HG03064 (cell line): Measurements from ENCODE around the gene NODAL.

Experiments used
- ATAC-seq: cut with Tn5 transposase; IDR thresholded peaks from one replicate; pipeline ENCODE4 v1.9.1; 2021; ENCODE audit warnings: low read depth; ENCODE audit not compliant: unreplicated experiment

NODAL gene

DNA sequence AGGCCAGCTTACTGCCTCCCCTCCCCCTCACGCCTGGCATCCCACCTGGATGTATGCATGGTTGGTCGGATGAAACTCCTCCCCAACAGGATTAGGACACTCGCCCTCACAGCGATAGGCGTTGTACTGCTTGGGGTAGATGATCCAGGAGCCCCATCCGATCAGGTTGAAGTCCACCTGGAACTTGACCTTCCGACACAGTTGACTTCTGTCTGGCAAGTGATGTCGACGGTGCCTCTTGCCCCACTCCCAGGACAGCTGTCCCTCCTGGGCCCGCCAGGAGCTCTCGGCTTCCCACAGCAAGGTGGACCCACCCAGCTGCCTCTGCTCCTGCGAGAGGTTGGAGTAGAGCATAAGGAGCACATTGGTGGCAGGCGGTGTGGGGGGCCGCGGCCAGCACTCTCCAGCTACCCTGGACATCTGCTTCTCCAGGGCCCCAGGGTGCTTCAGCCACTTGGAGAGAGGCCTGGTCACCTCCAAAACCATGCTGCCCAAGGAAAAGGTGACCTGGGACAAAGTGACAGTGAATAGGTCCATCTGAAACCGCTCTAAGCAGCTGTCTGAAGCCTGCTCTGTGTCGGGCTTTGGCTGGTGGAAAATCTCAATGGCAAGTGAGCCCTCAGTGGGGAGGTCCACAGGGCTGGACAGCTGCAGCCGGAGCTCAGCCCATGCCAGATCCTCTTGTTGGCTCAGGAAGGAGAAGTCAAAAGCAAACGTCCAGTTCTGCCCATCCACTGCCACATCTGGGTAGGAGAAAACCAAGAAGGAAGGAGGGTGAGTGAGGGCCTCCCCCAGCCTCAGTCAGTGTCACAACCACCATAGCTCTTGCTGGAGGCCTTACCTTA, 6.0 kb downstream of the NODAL start:
- ATAC-seq, result no peak

DNA sequence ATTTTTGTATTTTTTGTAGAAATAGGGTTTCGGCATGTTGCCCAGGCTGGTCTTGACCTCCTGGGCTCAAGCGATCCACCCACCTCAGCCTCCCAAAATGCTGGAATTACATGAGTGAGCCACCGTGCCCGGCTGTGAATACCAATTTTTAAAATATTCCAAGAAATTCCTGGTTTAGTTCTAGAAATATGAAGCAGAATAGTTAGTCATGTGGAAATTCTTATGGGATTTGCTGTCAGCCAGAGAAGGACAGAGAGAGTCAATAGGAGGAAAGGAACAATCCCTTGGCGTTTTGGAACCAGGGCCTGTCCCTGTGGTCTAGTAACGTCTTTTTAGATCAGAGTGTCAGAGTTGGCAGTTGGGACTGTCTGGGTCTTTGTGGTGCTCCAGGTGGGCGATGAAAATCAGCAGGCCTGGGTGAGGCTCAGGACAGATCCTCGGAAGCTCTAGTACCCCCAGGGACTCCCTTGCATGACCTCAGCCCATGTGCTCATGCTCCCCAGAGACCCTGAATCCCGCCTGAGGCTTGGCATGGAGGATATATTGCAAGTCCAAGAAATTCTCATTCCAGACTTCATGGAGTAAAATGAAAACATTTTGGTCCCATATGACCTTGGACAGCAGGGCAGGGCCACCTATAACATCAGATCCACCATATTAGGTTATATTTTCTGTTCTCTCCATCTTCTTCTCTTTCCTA, 7.8 kb downstream of the NODAL start:
- no peak for ATAC-seq

- ATAC-seq, result no peak
Observed at GRCh38 chr10:70432561-70433263, 8.8 kb downstream of the NODAL start.

GRCh38 chr10:70432101-70432500, 9.4 kb downstream of the NODAL start:
- no peak for ATAC-seq

DNA sequence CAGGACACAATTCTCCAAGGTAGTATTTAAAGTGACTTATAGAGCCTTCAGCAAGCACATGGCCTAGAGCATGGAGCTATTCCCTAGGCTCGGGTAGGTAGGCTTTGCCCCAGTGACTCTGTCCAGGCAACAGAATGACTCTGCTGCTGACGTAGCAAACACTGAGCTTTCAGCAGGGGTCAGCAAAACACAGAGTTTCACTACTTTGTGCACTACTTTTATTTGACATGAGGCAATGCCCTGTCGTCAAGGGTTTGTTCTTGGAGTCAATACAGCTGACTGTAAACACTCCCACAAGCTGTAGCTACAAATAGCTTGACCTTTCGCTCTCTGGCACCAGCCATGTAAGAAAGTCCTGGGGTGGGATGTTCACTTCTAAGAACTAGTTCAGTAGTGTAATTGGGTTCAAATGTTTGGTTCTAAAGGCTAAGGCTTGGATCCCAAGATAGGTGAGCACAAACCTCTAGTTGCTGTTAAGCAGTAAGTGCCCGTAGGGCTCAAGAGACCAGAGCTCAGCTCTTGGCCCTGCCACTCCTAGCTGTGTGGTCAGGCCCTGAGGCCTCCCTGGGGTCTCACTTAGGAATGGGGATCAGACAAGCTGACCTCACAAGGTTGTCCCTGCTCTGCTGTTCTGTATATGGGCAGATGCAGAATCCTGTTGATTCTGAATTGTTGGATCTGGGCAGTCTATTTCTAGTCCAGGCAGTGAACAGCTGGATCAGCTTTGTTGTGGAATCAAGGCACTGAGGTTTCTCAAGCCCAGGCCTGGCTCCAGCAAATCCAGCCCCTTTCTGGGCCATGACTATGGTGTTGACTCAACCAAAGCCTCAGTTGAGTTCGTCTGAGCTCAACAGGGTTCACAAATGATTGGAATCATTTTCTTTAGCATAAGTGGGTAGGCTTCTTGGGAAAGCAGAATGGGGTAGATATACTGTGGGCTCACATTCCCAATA, 10.7 kb downstream of the NODAL start:
- no peak for ATAC-seq

DNA sequence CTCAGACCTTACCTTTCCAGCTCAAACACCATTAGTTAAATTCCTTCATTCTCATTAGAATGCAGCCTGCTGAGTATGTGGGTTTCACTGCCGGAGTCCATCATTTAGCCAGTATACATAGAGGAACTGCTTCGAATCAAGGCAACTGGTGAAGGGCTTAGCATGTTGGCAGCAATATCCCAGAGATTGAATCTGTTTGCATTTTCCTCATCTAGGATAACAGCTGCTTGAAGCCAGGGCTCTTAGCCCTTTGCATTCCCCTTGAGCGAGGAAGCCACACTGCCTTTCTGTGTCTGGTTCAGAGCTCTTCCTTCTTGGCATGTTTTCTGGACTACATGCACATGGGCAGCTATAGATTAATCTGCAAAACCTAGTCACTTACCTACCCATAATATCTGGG, 14.7 kb downstream of the NODAL start:
- no peak for ATAC-seq

GRCh38 chr10:70425096-70425495, 16.4 kb downstream of the NODAL start:
- no peak for ATAC-seq

- no peak for ATAC-seq
Observed at GRCh38 chr10:70424320-70424719, 17.2 kb downstream of the NODAL start.

DNA sequence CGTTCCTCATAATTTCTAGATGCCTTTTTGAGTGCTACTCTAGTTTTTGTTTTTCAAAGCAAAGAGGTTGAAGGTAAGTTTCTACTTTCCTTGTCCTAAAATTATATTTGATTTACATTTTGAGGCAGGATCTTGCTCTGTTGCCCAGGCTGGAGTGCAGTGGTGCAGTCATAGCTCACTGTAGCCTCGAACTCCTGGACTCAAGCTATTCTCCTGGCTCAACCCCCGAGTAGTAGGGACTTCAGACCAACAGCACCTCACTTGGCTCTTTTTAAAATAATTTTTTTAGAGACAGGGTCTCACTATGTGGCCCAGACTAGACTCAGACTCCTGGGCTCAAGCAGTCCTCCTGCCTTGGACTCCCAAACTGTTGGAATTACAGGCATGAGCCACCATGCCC, 22.8 kb downstream of the NODAL start:
- ATAC-seq, result no peak

GRCh38 chr10:70418229-70418628, 23.3 kb downstream of the NODAL start:
- ATAC-seq, result no peak

- no peak for ATAC-seq
Observed at GRCh38 chr10:70417568-70417967, 23.9 kb downstream of the NODAL start.

DNA sequence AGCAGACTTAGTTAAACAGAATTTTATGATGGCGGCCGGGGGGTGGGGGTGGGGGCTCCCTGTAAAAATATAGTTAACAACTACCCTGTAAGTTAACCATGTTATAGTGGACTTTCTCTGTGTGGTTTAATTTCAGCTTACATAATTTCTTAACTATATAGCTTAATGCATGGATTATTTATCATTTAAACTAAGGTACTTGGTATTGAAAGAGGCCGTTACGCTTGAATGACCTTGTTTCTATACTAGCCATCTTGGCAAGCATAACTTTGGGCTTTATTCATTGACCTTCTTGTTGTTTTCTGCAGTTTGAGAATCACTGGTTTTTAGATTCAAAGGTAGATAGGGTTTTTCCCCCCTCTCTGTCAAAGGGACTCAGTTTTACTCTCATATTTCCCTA, 29.1 kb downstream of the NODAL start:
- no peak for ATAC-seq

- no peak for ATAC-seq
Observed at GRCh38 chr10:70410608-70411007, 30.9 kb downstream of the NODAL start.

DNA sequence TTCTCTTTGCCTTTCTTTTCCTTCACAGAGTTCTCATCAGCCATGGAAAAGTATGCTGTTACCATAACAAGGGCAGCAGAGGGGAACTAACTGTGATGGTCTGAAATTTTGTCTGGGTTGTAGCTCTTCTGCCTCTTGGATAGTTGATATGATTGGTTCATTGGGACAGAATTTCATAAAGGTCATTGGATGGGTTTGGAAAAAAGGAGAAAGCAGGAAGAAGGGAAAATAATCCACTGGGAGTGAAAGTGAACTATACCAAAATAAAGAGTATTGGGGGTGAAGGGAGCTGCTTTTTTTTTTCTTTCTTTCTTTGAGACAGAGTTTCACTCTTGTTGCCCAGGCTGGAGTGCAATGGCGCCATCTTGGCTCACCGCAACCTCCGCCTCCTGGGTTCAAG, 31.7 kb downstream of the NODAL start:
- no peak for ATAC-seq

GRCh38 chr10:70405037-70405824, 36.2 kb downstream of the NODAL start:
- ATAC-seq, result no peak

DNA sequence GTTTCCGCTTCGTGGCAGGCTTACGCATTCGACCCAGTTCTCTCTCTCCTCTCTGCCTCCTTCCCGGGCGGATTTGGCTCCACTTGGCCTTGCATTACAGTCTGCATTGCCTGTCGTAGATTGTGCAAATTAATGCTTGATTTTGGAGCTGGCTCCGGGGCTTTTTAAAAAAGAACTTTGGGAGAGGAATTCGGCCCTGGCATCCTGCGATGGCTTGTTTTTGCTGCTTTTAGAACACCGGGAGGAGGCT, 36.8 kb downstream of the NODAL start:
- ATAC-seq, result no peak

DNA sequence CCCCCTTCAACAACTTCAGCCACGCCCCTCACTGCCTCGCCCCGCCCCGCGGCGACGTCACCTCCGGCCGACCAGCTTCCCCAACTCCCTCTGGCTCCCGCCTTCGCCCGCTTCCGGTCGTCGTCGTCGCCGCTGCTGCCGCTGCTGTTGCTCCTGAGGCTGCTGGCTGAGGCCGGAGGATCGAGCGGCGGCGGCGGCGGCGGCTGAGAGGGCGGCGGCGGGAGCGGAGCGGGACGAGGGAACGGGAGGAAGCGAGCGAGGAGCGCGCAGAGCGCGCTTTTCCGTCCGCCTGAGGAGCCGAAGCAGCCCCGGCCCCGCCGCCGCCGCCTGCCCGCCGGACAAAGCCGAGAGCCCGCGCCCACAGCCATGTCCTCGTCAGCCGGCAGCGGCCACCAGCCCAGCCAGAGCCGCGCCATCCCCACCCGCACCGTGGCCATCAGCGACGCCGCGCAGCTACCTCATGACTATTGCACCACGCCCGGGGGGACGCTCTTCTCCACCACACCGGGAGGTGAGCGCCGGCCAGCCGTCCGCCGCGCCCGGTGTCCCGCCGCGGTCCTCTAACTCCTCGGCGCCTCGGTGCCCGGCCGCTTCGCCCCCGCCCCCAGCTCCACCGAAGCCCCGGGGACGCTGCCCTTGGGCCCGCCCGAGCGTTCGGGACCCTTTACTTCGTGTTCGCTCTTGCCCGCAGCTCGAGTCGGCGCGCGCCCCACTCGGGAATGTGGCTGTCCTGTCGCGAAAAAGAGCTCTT, 37.3 kb downstream of the NODAL start, which contains the start of gene EIF4EBP2:
EIF4EBP2 (plus strand) TSS at position 110 of the 751 bp plus-strand sequence; CDS start at position 367, 257 bp downstream.
- ATAC-seq, result peak; percentile 85

DNA sequence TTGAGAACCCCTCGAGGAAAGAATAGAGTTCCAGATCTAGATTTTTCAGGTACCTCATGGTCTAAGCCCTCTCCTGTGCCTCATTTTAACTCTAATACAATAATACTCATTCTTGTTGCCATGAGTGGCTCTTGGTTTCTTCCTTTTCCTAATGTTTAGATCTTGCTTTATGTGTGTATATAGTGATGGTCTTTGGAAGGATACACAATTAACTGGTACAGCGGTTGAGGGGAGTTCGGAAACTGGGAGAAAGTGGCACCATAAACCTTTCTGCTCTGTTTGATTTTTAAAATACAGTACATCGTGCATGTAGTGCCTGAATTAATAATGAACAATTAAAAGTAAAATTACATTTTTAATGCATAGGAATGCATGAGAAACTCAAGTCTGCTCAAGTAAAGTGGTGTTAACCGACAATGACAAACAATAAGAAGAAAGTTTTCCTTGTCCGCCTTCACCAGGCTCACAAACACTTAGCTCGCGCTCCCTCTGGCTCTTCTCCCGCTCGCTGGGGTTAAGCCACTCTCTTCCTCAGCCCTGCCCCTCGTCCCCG, 37.9 kb downstream of the NODAL start:
- ATAC-seq, result no peak

- ATAC-seq, result no peak
Observed at GRCh38 chr10:70399177-70399576, 42.3 kb downstream of the NODAL start.
